Measurements from ENCODE around the gene PHACTR3.

GRCh38 chr20:59820204-59821041 lies 216.1 kb downstream of the PHACTR3 start:
- TF ChIP-seq CTCF (IDR thresholded peaks at IDR 0.05; ENCODE audit: low read depth, low read length, poor library complexity, severe bottlenecking) = no peak
- no peak for TF ChIP-seq EZH2phosphoT487 (IDR thresholded peaks at IDR 0.05; ENCODE audit: borderline replicate concordance, low read length)
